ENCODE measurements around the gene CNNM1. TPM values are rescaled to one million over a fixed set of nuclear protein-coding genes. Genes with fewer than 3 reads are reported as not detected.

Gene CNNM1
- total RNA-seq, 2 donors from 2014 or later: 0.61 to 1.0 TPM

Other genes with a start within 250 kb of the CNNM1 start
- gene HPSE2, start 93.5 kb upstream of the CNNM1 start, total RNA-seq: not detected
- 10 to 100 TPM; 20.1 to 33.9 TPM for gene GOT1, start 101.3 kb downstream of the CNNM1 start, total RNA-seq
- gene NKX2-3, start 203.6 kb downstream of the CNNM1 start, total RNA-seq: not detected

Data from activated T-helper 17 cell treated with anti-CD3 and anti-CD28 coated beads, Interleukin-2, amount 50 U/mL, for 72 hours (primary cell).